ENCODE results near the gene RELL1. TPM values are rescaled to one million over a fixed set of nuclear protein-coding genes. Genes with fewer than 3 reads are reported as not detected.

The RELL1 gene
- total and polyA plus RNA-seq, 10 of the 15 experiments (the other 5 are each of a cell fraction or from before 2014, with no cell fraction given) = 0.20 to 10.9 (median 3.9) TPM

DNA sequence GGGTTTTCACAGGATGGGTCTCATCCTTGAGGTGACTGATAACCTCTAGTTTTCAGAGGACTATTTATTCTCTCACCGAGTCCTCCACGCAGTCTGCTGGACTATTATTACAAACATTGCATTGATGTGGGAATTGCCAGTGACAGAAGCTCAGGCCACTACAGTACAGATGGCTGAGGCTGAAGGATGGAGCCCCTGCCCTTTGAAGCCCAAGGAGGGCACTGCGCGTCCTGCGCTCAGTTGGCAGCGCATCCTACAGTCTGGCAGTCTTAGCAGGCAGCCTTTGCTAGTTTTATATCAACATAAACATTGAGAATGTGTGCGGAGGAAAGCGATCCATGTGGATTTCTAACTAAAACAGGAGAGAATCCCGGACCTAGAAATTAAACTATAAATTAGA, 1.5 kb upstream of the RELL1 start:
- H4K20me1 ChIP-seq (ENCODE audit: control insufficient read depth, insufficient read depth) = no peaks in the 10 kb centered on the region
- no peak overlapping the region for H3K9ac ChIP-seq (ENCODE audit: control insufficient read depth, insufficient read depth, low read length)
- FAIRE-seq (no peak), ATAC-seq (no peak), DNase-seq (ENCODE audit: low read depth, low spot score) (no peak)
- no peak overlapping the region for H3K27ac ChIP-seq (ENCODE audit: control insufficient read depth, insufficient read depth)
- ChIA-PET SMC1A (ENCODE audit: uncharacterized antibody, unreplicated experiment) (interaction anchor here (0.9 to 2.4 kb wide), 5 partner anchors 12 to 28 kb away, joined by 3 to 12 read pairs (median 3); no protein-coding TSS in a partner anchor), RAD21 (ENCODE audit: unreplicated experiment) (interaction anchor here (1.0 to 2.0 kb wide), 3 partner anchors 8 to 291 kb away, joined by 3 to 6 read pairs (median 5); no protein-coding TSS in a partner anchor), POLR2A (interaction anchor here (0.6 to 1.2 kb wide), 3 partner anchors 9 to 29 kb away, joined by 3 to 4 read pairs (median 3); no protein-coding TSS in a partner anchor), CTCF (interaction anchor here (0.7 to 1.4 kb wide), 3 partner anchors 30 to 348 kb away, joined by 3 to 5 read pairs (median 3); no protein-coding TSS in a partner anchor)
- no peaks in the 10 kb centered on the region for H3K36me3 ChIP-seq (ENCODE audit: control insufficient read depth in 2 of 2, insufficient read depth in 2 of 2, low read length in 1 of 2)
- no peaks in the 10 kb centered on the region for H3K27me3 ChIP-seq (replicated peaks in 1 of 2; ENCODE audit: control insufficient read depth in 2 of 2, insufficient read depth in 2 of 2, low read length in 1 of 2)
- intact Hi-C loops (cut with micrococcal nuclease; ENCODE audit: unreplicated experiment) = loop anchor here (2.0 kb wide), 1 partner anchor 139 kb away; the partner anchor contains the start of gene PGM2
- 98% methylated on average over 9 of the region's 9 CpGs for WGBS (ENCODE audit: insufficient coverage, insufficient replicate concordance, low lambda C conversion rate, missing lambda C conversion rate)
- H3K4me3 ChIP-seq = no peak overlapping the region
- H3K4me2 ChIP-seq (ENCODE audit: control insufficient read depth, insufficient read depth) = no peak overlapping the region
- H3K4me1 ChIP-seq (ENCODE audit: control insufficient read depth, insufficient read depth, low read length) = peaks cover 11% of the 10 kb centered on the region
- peak overlapping the region; percentile 84; the same call in 1 of the 2 replicates for H2AFZ ChIP-seq (ENCODE audit: control insufficient read depth, low read depth, low read length)
- H3K9me3 ChIP-seq (replicated peaks; ENCODE audit: control insufficient read depth, insufficient read depth, low read length) = no peaks in the 10 kb centered on the region
- BruUV-seq (replicated peaks) = no TSS peak
- peaks cover 24% of the 10 kb centered on the region for H3K79me2 ChIP-seq (ENCODE audit: control insufficient read depth, insufficient read depth, low read length)
- in situ Hi-C loops (cut with MboI) = no loop called here
- TF ChIP-seq ZNF384 (IDR thresholded peaks at IDR 0.05; ENCODE audit: borderline replicate concordance, low read depth, low read length) = no peak
- TF ChIP-seq, protein P1, sequence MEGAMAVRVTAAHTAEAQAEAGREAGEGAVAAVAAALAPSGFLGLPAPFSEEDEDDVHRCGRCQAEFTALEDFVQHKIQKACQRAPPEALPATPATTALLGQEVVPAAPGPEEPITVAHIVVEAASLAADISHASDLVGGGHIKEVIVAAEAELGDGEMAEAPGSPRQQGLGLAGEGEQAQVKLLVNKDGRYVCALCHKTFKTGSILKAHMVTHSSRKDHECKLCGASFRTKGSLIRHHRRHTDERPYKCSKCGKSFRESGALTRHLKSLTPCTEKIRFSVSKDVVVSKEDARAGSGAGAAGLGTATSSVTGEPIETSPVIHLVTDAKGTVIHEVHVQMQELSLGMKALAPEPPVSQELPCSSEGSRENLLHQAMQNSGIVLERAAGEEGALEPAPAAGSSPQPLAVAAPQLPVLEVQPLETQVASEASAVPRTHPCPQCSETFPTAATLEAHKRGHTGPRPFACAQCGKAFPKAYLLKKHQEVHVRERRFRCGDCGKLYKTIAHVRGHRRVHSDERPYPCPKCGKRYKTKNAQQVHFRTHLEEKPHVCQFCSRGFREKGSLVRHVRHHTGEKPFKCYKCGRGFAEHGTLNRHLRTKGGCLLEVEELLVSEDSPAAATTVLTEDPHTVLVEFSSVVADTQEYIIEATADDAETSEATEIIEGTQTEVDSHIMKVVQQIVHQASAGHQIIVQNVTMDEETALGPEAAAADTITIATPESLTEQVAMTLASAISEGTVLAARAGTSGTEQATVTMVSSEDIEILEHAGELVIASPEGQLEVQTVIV (IDR thresholded peaks at IDR 0.05; ENCODE audit: borderline replicate concordance, partially characterized antibody) = no peak
- no peak for TF ChIP-seq FOXK2 (IDR thresholded peaks at IDR 0.05)
- TF ChIP-seq, protein P2, sequence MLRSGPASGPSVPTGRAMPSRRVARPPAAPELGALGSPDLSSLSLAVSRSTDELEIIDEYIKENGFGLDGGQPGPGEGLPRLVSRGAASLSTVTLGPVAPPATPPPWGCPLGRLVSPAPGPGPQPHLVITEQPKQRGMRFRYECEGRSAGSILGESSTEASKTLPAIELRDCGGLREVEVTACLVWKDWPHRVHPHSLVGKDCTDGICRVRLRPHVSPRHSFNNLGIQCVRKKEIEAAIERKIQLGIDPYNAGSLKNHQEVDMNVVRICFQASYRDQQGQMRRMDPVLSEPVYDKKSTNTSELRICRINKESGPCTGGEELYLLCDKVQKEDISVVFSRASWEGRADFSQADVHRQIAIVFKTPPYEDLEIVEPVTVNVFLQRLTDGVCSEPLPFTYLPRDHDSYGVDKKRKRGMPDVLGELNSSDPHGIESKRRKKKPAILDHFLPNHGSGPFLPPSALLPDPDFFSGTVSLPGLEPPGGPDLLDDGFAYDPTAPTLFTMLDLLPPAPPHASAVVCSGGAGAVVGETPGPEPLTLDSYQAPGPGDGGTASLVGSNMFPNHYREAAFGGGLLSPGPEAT (IDR thresholded peaks at IDR 0.05; ENCODE audit: low read depth) = no peak
- TF ChIP-seq STAT3 (IDR thresholded peaks at IDR 0.05; ENCODE audit: low read depth, low read length) = no peak
- no peak for TF ChIP-seq RBBP5 (conservative IDR thresholded peaks at IDR 0.05)
- TF ChIP-seq ZNF274 (IDR thresholded peaks at IDR 0.05; ENCODE audit: insufficient read depth, insufficient read length) = no peak
- TF ChIP-seq SREBF1 (IDR thresholded peaks at IDR 0.05; ENCODE audit: low read length) = no peak
- no peak for TF ChIP-seq RAD21 (IDR thresholded peaks at IDR 0.05; ENCODE audit: insufficient read depth, low read depth, low read length)
- TF ChIP-seq CHD2 (IDR thresholded peaks at IDR 0.05; ENCODE audit: borderline replicate concordance, low read depth, low read length) = no peak
- no peak for TF ChIP-seq DPF2 (IDR thresholded peaks at IDR 0.05)
- no peak for TF ChIP-seq WRNIP1 (IDR thresholded peaks at IDR 0.05; ENCODE audit: borderline replicate concordance, low read depth, low read length)
- TF ChIP-seq MYB (IDR thresholded peaks at IDR 0.05; ENCODE audit: borderline replicate concordance, low read depth, low read length) = no peak
- no peak for TF ChIP-seq POU2F2 (IDR thresholded peaks at IDR 0.05; ENCODE audit: borderline replicate concordance, low read depth, low read length)
- TF ChIP-seq JUNB (IDR thresholded peaks at IDR 0.05) = no peak
- TF ChIP-seq, protein P3, sequence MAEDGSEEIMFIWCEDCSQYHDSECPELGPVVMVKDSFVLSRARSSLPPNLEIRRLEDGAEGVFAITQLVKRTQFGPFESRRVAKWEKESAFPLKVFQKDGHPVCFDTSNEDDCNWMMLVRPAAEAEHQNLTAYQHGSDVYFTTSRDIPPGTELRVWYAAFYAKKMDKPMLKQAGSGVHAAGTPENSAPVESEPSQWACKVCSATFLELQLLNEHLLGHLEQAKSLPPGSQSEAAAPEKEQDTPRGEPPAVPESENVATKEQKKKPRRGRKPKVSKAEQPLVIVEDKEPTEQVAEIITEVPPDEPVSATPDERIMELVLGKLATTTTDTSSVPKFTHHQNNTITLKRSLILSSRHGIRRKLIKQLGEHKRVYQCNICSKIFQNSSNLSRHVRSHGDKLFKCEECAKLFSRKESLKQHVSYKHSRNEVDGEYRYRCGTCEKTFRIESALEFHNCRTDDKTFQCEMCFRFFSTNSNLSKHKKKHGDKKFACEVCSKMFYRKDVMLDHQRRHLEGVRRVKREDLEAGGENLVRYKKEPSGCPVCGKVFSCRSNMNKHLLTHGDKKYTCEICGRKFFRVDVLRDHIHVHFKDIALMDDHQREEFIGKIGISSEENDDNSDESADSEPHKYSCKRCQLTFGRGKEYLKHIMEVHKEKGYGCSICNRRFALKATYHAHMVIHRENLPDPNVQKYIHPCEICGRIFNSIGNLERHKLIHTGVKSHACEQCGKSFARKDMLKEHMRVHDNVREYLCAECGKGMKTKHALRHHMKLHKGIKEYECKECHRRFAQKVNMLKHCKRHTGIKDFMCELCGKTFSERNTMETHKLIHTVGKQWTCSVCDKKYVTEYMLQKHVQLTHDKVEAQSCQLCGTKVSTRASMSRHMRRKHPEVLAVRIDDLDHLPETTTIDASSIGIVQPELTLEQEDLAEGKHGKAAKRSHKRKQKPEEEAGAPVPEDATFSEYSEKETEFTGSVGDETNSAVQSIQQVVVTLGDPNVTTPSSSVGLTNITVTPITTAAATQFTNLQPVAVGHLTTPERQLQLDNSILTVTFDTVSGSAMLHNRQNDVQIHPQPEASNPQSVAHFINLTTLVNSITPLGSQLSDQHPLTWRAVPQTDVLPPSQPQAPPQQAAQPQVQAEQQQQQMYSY (CRISPR knock-in tag; IDR thresholded peaks at IDR 0.05) = no peak
- TF ChIP-seq NR2C1 (IDR thresholded peaks at IDR 0.05) = no peak
